HT-29 (cell line): Measurements from ENCODE around the gene MECR. TPM values are rescaled to one million over a fixed set of nuclear protein-coding genes. Genes with fewer than 3 reads are reported as not detected.

Experiments
- small RNA-seq: library from RNA; depleted of rRNA; stranded (forward); fragments of <200 nt; gene quantifications from one replicate; pipeline ENCODE3, GENCODE V24; 2014
- total RNA-seq: library from RNA; depleted of rRNA; stranded (reverse); fragments of >200 nt; shearing (Covaris generic); gene quantifications from 2 replicates; pipeline ENCODE4 v1.2.3, GENCODE V29; 2014; rRNA removed

The MECR gene
- total RNA-seq, 1 experiment from 2014 or later, result 27.8 TPM

Small RNA genes lying within 50 kb of the gene (small RNA-seq; reads per million reads assigned to genes)
- not detected for gene RF02271

Other genes with a start within 250 kb of the MECR start
- gene TMEM200B, start 107.0 kb downstream of the MECR start, total RNA-seq, result not detected in 2 replicates
- 36.2 and 51.3 TPM in 2 replicates for gene SRSF4, start 49.0 kb downstream of the MECR start, total RNA-seq
- gene PTPRU, start 5.6 kb upstream of the MECR start, total RNA-seq, result 0.03 TPM in 2 replicates